Measurements from ENCODE around the gene CHCHD3.
"Not testable (repeated sequence)": the region's sequence is repeated elsewhere in the genome, so short reads cannot be mapped to it uniquely, and the experiment has no call there.

CHCHD3 gene

GRCh38 chr7:132935608-132936007 is 146.3 kb downstream of the CHCHD3 start:
- no peak for TF ChIP-seq CTCF (IDR thresholded peaks at IDR 0.05; ENCODE audit: low read depth, low read length)
- no peak overlapping the region for H3K4me3 ChIP-seq (ENCODE audit: low read depth, low read length)

GRCh38 chr7:132934017-132934416 is 147.9 kb downstream of the CHCHD3 start:
- TF ChIP-seq CTCF (IDR thresholded peaks at IDR 0.05; ENCODE audit: low read depth, low read length): no peak
- no peak overlapping the region for H3K4me3 ChIP-seq (ENCODE audit: low read depth, low read length)

- TF ChIP-seq CTCF (IDR thresholded peaks at IDR 0.05; ENCODE audit: low read depth, low read length): no peak
- no peak overlapping the region for H3K4me3 ChIP-seq (ENCODE audit: low read depth, low read length)
These were observed 148.8 kb downstream of the CHCHD3 start for GRCh38 chr7:132933072-132933458.

- TF ChIP-seq CTCF (IDR thresholded peaks at IDR 0.05; ENCODE audit: low read depth, low read length): no peak
These were observed 149.4 kb downstream of the CHCHD3 start for GRCh38 chr7:132932296-132933071.

GRCh38 chr7:132930881-132931280 is 151.0 kb downstream of the CHCHD3 start:
- no peak overlapping the region for H3K4me3 ChIP-seq (ENCODE audit: low read depth, low read length)
- TF ChIP-seq CTCF (IDR thresholded peaks at IDR 0.05; ENCODE audit: low read depth, low read length): 0 out of 2 replicates have a peak, but pooled peaks have one; percentile 8

More at GRCh38 chr7:132932296-132933071, 149.4 kb downstream of the CHCHD3 start:
- H3K4me3 ChIP-seq (ENCODE audit: low read depth, low read length): no peak overlapping the region

- not testable (repeated sequence) for H3K4me3 ChIP-seq (ENCODE audit: low read depth, low read length)
These were observed 151.9 kb downstream of the CHCHD3 start for GRCh38 chr7:132929944-132930343.

GRCh38 chr7:132919771-132920170 is 162.1 kb downstream of the CHCHD3 start:
- TF ChIP-seq CTCF (IDR thresholded peaks at IDR 0.05; ENCODE audit: low read depth, low read length): no peak
- H3K4me3 ChIP-seq (ENCODE audit: low read depth, low read length): no peak overlapping the region

GRCh38 chr7:132915647-132916046 is 166.2 kb downstream of the CHCHD3 start:
- TF ChIP-seq CTCF (IDR thresholded peaks at IDR 0.05; ENCODE audit: low read depth, low read length): no peak
- H3K4me3 ChIP-seq (ENCODE audit: low read depth, low read length): no peak overlapping the region
